Gastroesophageal sphincter (tissue), 3 donors: Measurements from ENCODE around the gene RNF212.

ENCODE experiments used
- EP300 ChIP-seq: sonication (generic); formaldehyde crosslinking; IDR thresholded peaks from one replicate; pipeline ENCODE4 v1.6.1; 2017; ENCODE audit warnings: antibody characterized with exemption, mild to moderate bottlenecking
- POLR2A ChIP-seq, 2 donors: fragments of 450-650 bp; IDR thresholded peaks; one replicate each; pipeline ENCODE4 v1.6.1; 2017; ENCODE audit warnings: antibody characterized with exemption in 2 of 2, mild to moderate bottlenecking in 2 of 2, moderate library complexity in 1 of 2
- POLR2AphosphoS5 ChIP-seq: sonication (generic); formaldehyde crosslinking; IDR thresholded peaks from one replicate; pipeline ENCODE4 v1.6.1; 2017; ENCODE audit warnings: antibody characterized with exemption
- TF ChIP-seq, protein P1 (sequence below), 4 experiments: fragments of 200-600 bp in 2 of 4; fragments of 450-650 bp in 2 of 4; sonication (generic) in 1 of 4; IDR thresholded peaks; one replicate each; pipeline ENCODE4 v1.5.1; 2017 to 2019; ENCODE audit warnings: antibody characterized with exemption in 4 of 4, mild to moderate bottlenecking in 2 of 4, moderate library complexity in 2 of 4

DNA sequence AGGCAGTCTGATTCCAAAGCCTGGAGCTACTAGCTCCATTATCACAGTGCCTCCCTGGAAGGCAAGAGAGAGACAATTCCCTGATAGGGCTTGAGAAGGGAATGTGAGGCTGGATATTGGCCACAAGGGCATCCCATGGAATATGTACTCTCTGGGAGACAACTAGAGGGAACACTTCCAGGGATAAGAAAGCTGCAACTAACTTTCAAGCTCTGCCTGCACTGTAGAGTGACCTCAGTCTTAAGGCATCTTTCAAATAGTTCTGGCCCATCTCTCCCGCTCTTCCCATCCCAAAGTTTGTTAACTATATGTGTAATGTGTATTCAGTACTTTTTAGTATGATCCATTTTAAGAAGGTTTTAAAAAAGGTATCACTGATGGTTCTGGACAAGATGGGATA is 13.1 kb upstream of the RNF212 start:
- TF ChIP-seq, protein P1, sequence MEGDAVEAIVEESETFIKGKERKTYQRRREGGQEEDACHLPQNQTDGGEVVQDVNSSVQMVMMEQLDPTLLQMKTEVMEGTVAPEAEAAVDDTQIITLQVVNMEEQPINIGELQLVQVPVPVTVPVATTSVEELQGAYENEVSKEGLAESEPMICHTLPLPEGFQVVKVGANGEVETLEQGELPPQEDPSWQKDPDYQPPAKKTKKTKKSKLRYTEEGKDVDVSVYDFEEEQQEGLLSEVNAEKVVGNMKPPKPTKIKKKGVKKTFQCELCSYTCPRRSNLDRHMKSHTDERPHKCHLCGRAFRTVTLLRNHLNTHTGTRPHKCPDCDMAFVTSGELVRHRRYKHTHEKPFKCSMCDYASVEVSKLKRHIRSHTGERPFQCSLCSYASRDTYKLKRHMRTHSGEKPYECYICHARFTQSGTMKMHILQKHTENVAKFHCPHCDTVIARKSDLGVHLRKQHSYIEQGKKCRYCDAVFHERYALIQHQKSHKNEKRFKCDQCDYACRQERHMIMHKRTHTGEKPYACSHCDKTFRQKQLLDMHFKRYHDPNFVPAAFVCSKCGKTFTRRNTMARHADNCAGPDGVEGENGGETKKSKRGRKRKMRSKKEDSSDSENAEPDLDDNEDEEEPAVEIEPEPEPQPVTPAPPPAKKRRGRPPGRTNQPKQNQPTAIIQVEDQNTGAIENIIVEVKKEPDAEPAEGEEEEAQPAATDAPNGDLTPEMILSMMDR (IDR thresholded peaks at IDR 0.05) = no peak
- TF ChIP-seq POLR2AphosphoS5 = no peak
- no peak for TF ChIP-seq POLR2A (IDR thresholded peaks at IDR 0.05)
- TF ChIP-seq EP300 = no peak
